Adipocyte (in vitro differentiated cells): ENCODE results near the gene STXBP3.

Source experiments
- DNase-seq: peaks from one replicate; pipeline ENCODE4 v3.0.0-alpha.2; 2015; ENCODE audit warnings: low read depth
- H3K27me3 ChIP-seq: replicated peaks from 2 replicates; pipeline ENCODE4 v1.7.0; 2013; ENCODE audit warnings: mild to moderate bottlenecking, low read length, moderate library complexity; ENCODE audit not compliant: control insufficient read depth, insufficient read depth
- H3K36me3 ChIP-seq: 2 replicates; pipeline ENCODE4 v1.7.0; 2013; ENCODE audit warnings: low read length, mild to moderate bottlenecking, moderate library complexity; ENCODE audit not compliant: control insufficient read depth, insufficient read depth, severe bottlenecking
- H3K4me1 ChIP-seq: 2 replicates; pipeline ENCODE4 v1.7.0; 2013; ENCODE audit warnings: mild to moderate bottlenecking, low read length, moderate library complexity; ENCODE audit not compliant: control insufficient read depth, insufficient read depth
- H3K4me3 ChIP-seq: 2 replicates; pipeline ENCODE4 v1.7.0; 2013; ENCODE audit warnings: mild to moderate bottlenecking, low read length, moderate library complexity
- H3K9ac ChIP-seq: 2 replicates; pipeline ENCODE4 v1.7.0; 2013; ENCODE audit warnings: mild to moderate bottlenecking, low read length, moderate library complexity
- H3K9me3 ChIP-seq: 2 replicates; pipeline ENCODE4 v1.7.0; 2013; ENCODE audit warnings: mild to moderate bottlenecking, low read length, moderate library complexity; ENCODE audit not compliant: control insufficient read depth

STXBP3 gene

DNA sequence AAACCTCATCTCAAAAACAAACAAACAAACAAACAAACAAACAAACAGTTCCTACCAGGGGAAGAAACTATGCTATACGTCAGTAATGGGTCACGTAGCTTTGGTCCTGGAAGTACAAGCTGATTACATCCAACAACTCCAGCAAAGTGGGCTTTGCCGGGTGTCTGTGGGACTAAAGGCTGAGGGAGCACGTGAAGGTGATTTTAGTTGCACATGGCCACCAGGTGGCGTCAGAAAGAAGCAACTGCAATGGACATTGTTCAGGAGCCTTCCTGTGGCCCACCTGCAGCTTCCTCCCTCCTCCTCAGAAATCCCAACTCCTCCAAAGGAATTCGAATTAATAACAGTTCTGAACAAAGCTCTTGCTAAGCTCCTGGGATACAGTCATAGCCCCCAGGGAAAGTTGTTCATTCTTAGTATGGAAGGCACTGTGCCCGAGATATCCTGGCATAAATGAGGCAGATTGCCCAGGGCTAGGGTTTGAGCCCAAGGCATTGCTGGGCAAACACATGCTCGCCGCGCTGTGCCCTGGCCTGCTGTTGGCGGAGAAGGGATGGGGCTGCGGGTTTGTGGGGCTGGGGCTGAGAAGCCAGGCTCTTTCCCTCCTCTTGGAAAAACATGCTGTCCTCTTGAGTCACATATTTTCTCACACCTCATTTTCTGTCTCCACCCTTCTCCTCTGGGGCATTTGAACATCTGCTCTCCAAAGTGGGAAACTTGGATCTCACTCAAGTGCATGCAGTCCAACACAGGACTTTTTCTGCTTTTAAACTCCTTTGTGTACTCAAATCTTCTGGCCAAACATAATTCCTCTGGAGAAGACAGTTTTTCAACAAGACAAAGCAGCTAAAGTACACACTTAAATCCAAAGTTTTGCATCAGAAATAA lies 81.8 kb downstream of the STXBP3 start:
- Histone ChIP-seq H3K27me3 (no peaks in the 10 kb centered on the region), H3K9me3 (no peaks in the 10 kb centered on the region), H3K9ac (peak overlapping the region; percentile 61), H3K4me1 (peaks cover 49% of the 10 kb centered on the region), H3K4me3 (peak overlapping the region; percentile 45), H3K36me3 (no peaks in the 10 kb centered on the region)
- peak; percentile 93 for DNase-seq

DNA sequence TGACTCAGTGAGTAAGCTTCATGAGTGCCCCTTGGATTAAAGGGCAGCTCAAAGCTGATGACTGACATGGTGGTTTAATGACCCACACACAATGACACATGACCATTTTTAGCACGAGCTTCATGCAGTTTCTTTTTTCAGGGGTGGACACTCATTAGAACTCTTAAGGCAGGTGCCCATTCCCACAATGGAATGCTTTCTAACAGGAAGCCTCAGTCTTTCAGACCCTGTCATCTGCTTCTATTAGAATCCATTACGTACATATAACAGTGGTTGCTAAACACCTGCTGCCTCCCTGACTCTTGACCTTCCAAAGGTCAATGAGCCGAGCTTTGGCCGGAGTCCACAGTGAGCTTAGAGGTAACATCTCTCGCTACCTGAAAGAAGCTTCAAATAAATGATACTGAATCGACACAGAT lies 83.0 kb downstream of the STXBP3 start:
- DNase-seq = no peak
- Histone ChIP-seq H3K4me3 (no peak overlapping the region), H3K9ac (no peak overlapping the region), H3K27me3 (no peaks in the 10 kb centered on the region), H3K9me3 (no peaks in the 10 kb centered on the region), H3K36me3 (no peaks in the 10 kb centered on the region), H3K4me1 (peaks cover 49% of the 10 kb centered on the region)

DNA sequence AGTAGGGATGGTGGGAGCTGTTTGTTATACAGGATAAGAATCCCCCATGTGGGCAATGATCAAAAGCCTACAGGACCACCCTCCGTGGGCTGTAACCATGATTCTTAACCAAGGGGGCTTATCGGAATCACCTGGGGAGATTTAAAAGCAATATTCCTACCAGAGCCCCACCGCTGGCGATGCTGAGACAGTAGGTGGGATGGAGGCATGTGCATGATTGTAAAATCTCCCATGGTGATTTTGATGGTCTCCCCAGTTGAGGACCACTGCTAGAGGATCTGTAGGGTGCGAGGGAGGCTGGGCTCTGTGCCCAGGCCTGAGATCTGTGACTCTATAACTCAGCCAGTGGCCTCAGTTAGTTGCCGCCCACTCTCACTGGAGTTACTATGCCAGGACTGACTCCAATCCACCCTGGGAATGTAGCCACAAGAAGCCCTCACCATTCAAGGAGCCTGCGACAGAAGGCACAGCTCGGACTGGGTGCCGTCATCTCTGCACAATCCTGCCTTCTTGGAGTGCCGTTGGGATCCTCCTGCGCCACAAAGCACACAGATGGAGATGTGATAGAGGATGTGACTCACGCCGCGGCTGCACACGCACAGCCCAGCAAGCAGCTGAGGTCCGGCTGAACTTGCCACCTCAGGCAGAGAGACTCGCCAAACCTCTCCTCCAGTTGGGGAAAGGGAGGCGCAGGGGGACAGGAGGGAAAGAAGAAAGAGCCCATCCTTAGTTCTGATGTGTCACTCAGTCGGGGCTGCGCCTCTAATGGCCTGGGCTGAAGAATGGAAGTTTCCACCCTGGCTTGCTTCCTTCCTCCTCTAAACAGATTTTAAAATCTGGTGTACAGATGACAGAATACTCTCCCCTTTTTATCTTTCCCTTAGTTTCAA lies 83.9 kb downstream of the STXBP3 start:
- Histone ChIP-seq H3K36me3 (no peaks in the 10 kb centered on the region), H3K9me3 (no peaks in the 10 kb centered on the region), H3K27me3 (no peaks in the 10 kb centered on the region), H3K4me3 (peak overlapping the region; percentile 69), H3K4me1 (peaks cover 49% of the 10 kb centered on the region), H3K9ac (peak overlapping the region; percentile 73)
- peak; percentile 93 for DNase-seq

DNA sequence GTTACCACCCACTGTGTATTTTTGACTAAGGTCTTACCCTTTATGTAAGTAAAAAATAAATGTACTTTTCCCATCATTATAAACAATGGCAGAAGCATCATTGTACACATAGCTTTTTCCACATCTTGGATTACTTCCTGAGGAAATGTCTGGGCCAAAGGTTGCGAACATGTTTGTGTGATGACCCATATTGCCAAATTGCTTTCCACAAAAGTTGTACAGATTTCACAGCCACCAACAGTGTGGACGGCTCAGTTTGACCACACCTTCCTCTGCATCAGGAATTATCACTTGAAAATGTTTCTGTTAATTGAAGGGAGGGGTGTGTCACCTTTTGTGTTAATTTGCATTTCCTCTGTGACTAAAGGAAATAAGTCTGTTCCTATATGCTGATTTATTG lies 84.8 kb downstream of the STXBP3 start:
- Histone ChIP-seq H3K27me3 (no peaks in the 10 kb centered on the region), H3K4me1 (peaks cover 49% of the 10 kb centered on the region), H3K36me3 (no peaks in the 10 kb centered on the region), H3K9me3 (no peaks in the 10 kb centered on the region), H3K9ac (peak overlapping the region; percentile 73), H3K4me3 (peak overlapping the region; percentile 69)
- DNase-seq = peak; percentile 67

DNA sequence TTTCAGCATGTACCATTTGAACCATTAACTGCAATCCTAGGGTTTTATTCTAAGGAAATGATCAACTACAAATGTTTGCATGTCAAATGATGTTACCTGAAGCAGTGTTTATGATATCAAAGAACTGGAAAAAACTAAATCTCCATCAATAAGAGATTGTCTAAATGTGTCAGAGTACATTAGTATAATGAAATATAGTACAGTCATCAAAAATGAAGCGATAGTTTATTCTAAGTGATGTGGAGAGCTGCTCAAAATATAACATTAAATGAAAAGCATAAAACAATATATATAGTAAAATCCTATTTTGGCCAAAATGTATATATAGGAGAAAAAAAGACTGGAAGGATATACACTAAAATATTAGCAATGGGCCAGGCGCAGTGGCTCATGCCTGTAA lies 86.5 kb downstream of the STXBP3 start:
- Histone ChIP-seq H3K4me3 (no peak overlapping the region), H3K9ac (no peak overlapping the region), H3K9me3 (no peaks in the 10 kb centered on the region), H3K36me3 (no peaks in the 10 kb centered on the region), H3K27me3 (no peaks in the 10 kb centered on the region), H3K4me1 (peaks cover 46% of the 10 kb centered on the region)
- no peak for DNase-seq

DNA sequence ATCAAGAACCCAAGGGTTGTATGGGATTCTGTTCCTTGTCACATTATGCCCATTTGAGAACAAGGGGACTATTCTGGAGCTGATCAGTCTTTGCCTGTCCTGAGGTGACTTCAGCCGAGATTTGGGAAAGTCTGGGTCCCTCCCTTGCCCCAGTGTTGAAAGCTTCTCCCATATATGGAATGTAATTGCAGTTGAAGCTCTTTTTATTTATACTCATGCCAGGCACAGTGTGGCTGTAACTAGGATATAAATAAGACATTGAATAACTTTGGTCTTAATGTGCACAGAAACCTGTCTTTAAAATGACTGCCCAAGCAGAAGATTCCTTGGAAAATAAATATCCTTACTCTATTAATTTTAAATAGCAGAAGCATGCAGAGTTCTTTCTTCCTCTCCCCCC lies 95.2 kb downstream of the STXBP3 start:
- no peaks in the 10 kb centered on the region for H3K36me3 ChIP-seq
- no peak overlapping the region for H3K9ac ChIP-seq
- no peak overlapping the region for H3K4me3 ChIP-seq
- H3K4me1 ChIP-seq = peaks cover 6% of the 10 kb centered on the region
- H3K9me3 ChIP-seq = no peaks in the 10 kb centered on the region
- no peaks in the 10 kb centered on the region for H3K27me3 ChIP-seq
- no peak for DNase-seq

DNA sequence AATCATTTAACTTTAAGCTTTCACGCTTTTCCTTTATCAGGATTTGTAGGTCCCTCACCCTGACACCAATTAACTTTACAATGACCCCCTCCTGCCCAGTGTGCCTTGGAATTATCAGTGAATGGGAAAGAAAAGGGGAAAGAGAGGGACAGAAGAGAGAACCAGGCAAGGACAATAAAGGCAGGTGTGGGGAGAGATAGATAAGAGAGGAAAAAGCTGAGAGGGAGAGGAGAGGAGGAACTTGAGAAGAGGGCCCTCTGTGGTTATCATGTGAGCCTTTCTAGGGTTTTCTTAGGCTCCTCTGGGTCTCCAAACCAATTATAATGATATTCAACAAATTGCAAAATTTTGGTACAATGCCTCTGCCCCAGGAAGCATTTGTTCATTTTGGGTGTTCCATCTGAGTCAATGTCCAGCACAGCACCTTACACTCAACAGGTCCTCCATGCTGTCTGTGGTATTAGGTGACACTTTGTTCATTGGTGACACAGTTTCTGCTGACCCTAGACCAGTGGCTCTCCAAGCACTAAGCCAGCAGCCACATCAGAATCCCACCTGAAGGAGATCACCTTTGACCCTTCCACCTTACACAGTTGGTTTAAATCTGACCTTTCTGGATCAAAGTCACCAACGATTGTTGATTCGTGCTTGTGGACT lies 96.2 kb downstream of the STXBP3 start:
- H3K4me3 ChIP-seq = no peak overlapping the region
- peaks cover 6% of the 10 kb centered on the region for H3K4me1 ChIP-seq
- H3K9me3 ChIP-seq = no peaks in the 10 kb centered on the region
- no peaks in the 10 kb centered on the region for H3K36me3 ChIP-seq
- DNase-seq = no peak
- no peak overlapping the region for H3K9ac ChIP-seq
- no peaks in the 10 kb centered on the region for H3K27me3 ChIP-seq

DNA sequence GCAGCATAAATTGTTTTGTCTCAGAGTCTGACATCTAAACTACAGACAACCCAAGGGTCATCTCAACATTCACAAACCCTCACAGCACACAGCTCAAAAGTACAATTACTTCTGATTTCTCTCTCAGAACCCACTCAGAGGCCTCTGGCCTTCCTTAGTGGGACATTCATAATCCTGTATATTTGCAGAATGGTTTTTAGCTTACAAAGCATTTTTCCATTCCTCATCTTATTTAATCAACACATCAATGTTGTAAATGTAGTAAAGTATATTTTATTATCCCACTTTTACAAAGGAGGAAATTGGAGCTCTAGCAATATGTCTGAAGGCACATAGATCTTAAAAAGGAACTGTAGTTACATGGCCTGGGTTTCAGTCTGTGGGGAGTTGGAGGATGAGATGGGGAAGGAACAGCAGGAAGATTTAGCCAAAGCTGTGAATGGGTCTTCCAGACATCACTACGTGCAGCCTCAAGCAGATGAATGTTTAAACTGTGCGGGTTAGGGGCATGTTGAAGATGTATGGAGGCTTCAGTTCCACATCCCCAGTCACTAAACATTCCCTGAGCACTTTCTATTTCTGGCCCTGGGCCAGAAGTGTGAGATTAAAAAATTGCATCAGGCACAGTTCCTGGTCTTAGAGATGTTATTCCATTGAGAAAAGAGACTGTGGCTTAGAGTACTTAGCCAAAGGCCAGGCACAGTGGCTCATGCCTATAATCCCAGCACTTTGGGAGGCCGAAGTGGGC lies 97.1 kb downstream of the STXBP3 start:
- Histone ChIP-seq H3K9me3 (no peaks in the 10 kb centered on the region), H3K4me3 (no peak overlapping the region), H3K4me1 (peaks cover 6% of the 10 kb centered on the region), H3K27me3 (no peaks in the 10 kb centered on the region), H3K9ac (no peak overlapping the region), H3K36me3 (no peaks in the 10 kb centered on the region)
- peak; percentile 11 for DNase-seq

DNA sequence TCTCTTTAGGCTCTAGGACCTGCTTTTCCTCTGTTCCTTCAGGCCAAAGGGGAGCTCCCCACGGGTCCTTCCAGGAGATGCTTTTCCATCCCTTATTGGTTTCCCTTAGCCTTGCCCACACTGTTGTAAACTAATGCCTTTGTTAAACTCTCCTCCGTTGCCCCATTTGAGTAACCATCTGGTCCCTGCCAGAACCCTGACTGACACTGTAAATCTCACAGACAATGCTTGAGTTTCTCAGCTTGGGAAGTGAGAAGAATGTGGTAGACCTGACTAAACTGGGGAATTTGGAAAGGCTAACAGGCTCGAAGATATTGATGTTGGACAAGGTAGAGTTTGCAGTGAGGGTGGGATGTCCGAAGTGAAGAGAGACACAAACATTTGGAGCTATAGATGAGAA lies 99.0 kb downstream of the STXBP3 start:
- no peak overlapping the region for H3K4me3 ChIP-seq
- no peaks in the 10 kb centered on the region for H3K9me3 ChIP-seq
- no peak overlapping the region for H3K9ac ChIP-seq
- no peaks in the 10 kb centered on the region for H3K36me3 ChIP-seq
- DNase-seq = no peak
- H3K4me1 ChIP-seq = peaks cover 10% of the 10 kb centered on the region
- no peaks in the 10 kb centered on the region for H3K27me3 ChIP-seq

DNA sequence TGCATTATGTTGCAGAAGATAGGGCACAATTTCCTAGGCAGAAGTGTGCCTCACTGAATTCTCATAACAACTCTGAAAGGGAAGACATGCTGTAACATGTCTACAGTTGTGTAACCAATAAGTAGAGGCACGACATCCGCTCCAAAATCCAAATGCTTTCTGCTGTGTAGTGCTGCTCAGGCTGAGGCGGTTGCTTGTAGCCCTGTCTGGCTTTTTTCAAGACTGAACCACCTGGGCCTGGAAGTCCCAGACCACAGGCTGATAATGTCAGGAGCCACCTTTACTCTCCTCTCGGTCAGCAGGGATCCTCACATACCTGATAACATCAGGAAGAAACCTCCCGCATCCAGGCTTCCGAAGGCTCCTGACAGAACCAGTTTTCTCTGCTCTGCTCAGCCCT lies 99.5 kb downstream of the STXBP3 start:
- DNase-seq = no peak
- H3K36me3 ChIP-seq = no peaks in the 10 kb centered on the region
- H3K9me3 ChIP-seq = no peaks in the 10 kb centered on the region
- H3K4me1 ChIP-seq = peaks cover 10% of the 10 kb centered on the region
- no peaks in the 10 kb centered on the region for H3K27me3 ChIP-seq
- no peak overlapping the region for H3K9ac ChIP-seq
- no peak overlapping the region for H3K4me3 ChIP-seq
